Measurements from ENCODE around the gene RAPGEF1. TPM values are rescaled to one million over a fixed set of nuclear protein-coding genes. Genes with fewer than 3 reads are reported as not detected.

RAPGEF1 gene
- total RNA-seq, 2 donors from 2014 or later = 59.7 to 73.0 TPM

GRCh38 chr9:131589124-131589711 is 150.7 kb downstream of the RAPGEF1 start:
- Histone ChIP-seq H3K27ac (no peak overlapping the region), H3K27me3 (replicated peaks; ENCODE audit: insufficient read depth) (no peaks in the 10 kb centered on the region), H3K36me3 (peaks cover 47% of the 10 kb centered on the region), H3K4me3 (no peak overlapping the region), H3K4me1 (ENCODE audit: control insufficient read depth in 1 of 2, low read depth in 2 of 2) (no peaks in the 10 kb centered on the region), H3K9me3 (no peaks in the 10 kb centered on the region)
- ATAC-seq (ENCODE audit: insufficient number of reproducible peaks, low FRiP score, low read depth) (no peak), DNase-seq (ENCODE audit: low spot score) (no peak)
- TF ChIP-seq CTCF (IDR thresholded peaks at IDR 0.05) = no peak

GRCh38 chr9:131588396-131588795 is 151.5 kb downstream of the RAPGEF1 start:
- H3K36me3 ChIP-seq = peaks cover 49% of the 10 kb centered on the region
- H3K4me1 ChIP-seq (ENCODE audit: control insufficient read depth in 1 of 2, low read depth in 2 of 2) = no peaks in the 10 kb centered on the region
- no peak for TF ChIP-seq CTCF (IDR thresholded peaks at IDR 0.05)
- H3K9me3 ChIP-seq = no peaks in the 10 kb centered on the region
- no peak overlapping the region for H3K27ac ChIP-seq
- no peaks in the 10 kb centered on the region for H3K27me3 ChIP-seq (replicated peaks; ENCODE audit: insufficient read depth)
- DNase-seq (ENCODE audit: low spot score) (no peak), ATAC-seq (ENCODE audit: insufficient number of reproducible peaks, low FRiP score, low read depth) (no peak)
- H3K4me3 ChIP-seq = no peak overlapping the region

DNA sequence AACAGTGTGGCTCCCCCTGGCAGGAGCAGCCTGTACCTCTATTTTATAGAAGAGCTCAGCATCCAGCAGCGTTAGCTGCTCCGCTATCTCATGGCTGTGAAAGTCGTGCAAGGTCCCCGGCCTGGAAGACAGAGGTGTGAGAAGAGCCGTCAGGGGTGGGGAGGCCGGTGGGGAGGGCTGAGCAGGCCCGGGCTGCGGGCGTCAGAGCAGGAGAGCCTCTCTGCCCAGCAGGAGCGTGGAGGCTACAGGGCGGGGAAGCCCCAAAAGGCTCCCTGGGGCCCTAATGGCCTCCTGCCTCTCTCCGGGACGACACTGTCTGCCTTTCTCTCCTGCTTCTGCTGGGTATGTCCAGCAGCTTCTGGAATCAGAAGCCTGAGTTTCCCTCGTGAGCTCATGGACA is 152.0 kb downstream of the RAPGEF1 start:
- H3K9me3 ChIP-seq = no peaks in the 10 kb centered on the region
- no peaks in the 10 kb centered on the region for H3K27me3 ChIP-seq (replicated peaks; ENCODE audit: insufficient read depth)
- no peak overlapping the region for H3K27ac ChIP-seq
- no peak overlapping the region for H3K4me3 ChIP-seq
- no peak for TF ChIP-seq CTCF (IDR thresholded peaks at IDR 0.05)
- no peaks in the 10 kb centered on the region for H3K4me1 ChIP-seq (ENCODE audit: control insufficient read depth in 1 of 2, low read depth in 2 of 2)
- H3K36me3 ChIP-seq = peaks cover 54% of the 10 kb centered on the region
- DNase-seq (ENCODE audit: low spot score) = no peak
- no peak for ATAC-seq (ENCODE audit: insufficient number of reproducible peaks, low FRiP score, low read depth)

GRCh38 chr9:131587331-131587730 is 152.5 kb downstream of the RAPGEF1 start:
- Histone ChIP-seq H3K27ac (no peak overlapping the region), H3K27me3 (replicated peaks; ENCODE audit: insufficient read depth) (no peaks in the 10 kb centered on the region), H3K9me3 (no peaks in the 10 kb centered on the region), H3K36me3 (peaks cover 59% of the 10 kb centered on the region), H3K4me3 (no peak overlapping the region), H3K4me1 (ENCODE audit: control insufficient read depth in 1 of 2, low read depth in 2 of 2) (no peaks in the 10 kb centered on the region)
- TF ChIP-seq CTCF (IDR thresholded peaks at IDR 0.05) = no peak
- ATAC-seq (ENCODE audit: insufficient number of reproducible peaks, low FRiP score, low read depth) = no peak
- no peak for DNase-seq (ENCODE audit: low spot score)

GRCh38 chr9:131585375-131585774 is 154.5 kb downstream of the RAPGEF1 start:
- peaks cover 66% of the 10 kb centered on the region for H3K36me3 ChIP-seq
- peaks cover 0 to 2% of the 10 kb centered on the region in 2 donors for H3K4me1 ChIP-seq (ENCODE audit: control insufficient read depth in 1 of 2, low read depth in 2 of 2)
- no peaks in the 10 kb centered on the region for H3K27me3 ChIP-seq (replicated peaks; ENCODE audit: insufficient read depth)
- TF ChIP-seq CTCF (IDR thresholded peaks at IDR 0.05) = no peak
- no peaks in the 10 kb centered on the region for H3K9me3 ChIP-seq
- H3K27ac ChIP-seq = no peak overlapping the region
- DNase-seq (ENCODE audit: low spot score) = no peak
- no peak overlapping the region for H3K4me3 ChIP-seq
- ATAC-seq (ENCODE audit: insufficient number of reproducible peaks, low FRiP score, low read depth) = no peak

All from thoracic aorta (tissue), 2 donors.